Activated CD4-positive, alpha-beta T cell treated with anti-CD3 and anti-CD28 coated beads, Interleukin-2, amount 50 U/mL, for 1 hour (primary cell): ENCODE results near the gene URI1.

Source experiments
- DNase-seq: peaks from one replicate; pipeline ENCODE4 v3.0.0-alpha.2; 2020

URI1 gene

GRCh38 chr19:29974701-29975100, 32.7 kb downstream of the URI1 start:
- no peak for DNase-seq

- no peak for DNase-seq
Observed at GRCh38 chr19:29976151-29976943, 34.3 kb downstream of the URI1 start.

- DNase-seq = no peak
Observed at GRCh38 chr19:29978080-29978479, 36.0 kb downstream of the URI1 start.

- no peak for DNase-seq
Observed at GRCh38 chr19:29983568-29983967, 41.5 kb downstream of the URI1 start.

- no peak for DNase-seq
Observed at GRCh38 chr19:29985196-29985595, 43.2 kb downstream of the URI1 start.

GRCh38 chr19:29988351-29988750, 46.3 kb downstream of the URI1 start:
- DNase-seq = no peak

- DNase-seq = no peak
Observed at GRCh38 chr19:29992233-29992867, 50.3 kb downstream of the URI1 start.

GRCh38 chr19:29999490-29999889, 57.5 kb downstream of the URI1 start:
- no peak for DNase-seq

GRCh38 chr19:30000862-30001261, 58.8 kb downstream of the URI1 start:
- DNase-seq = no peak

- no peak for DNase-seq
Observed at GRCh38 chr19:30001301-30001700, 59.3 kb downstream of the URI1 start.

GRCh38 chr19:30001791-30002190, 59.8 kb downstream of the URI1 start:
- no peak for DNase-seq

- no peak for DNase-seq
Observed at GRCh38 chr19:30003866-30004265, 61.8 kb downstream of the URI1 start.

GRCh38 chr19:30004403-30004802, 62.4 kb downstream of the URI1 start:
- DNase-seq = no peak

GRCh38 chr19:30006207-30006606, 64.2 kb downstream of the URI1 start:
- no peak for DNase-seq

- no peak for DNase-seq
Observed at GRCh38 chr19:30008169-30008568, 66.1 kb downstream of the URI1 start.

- no peak for DNase-seq
Observed at GRCh38 chr19:30009013-30009412, 67.0 kb downstream of the URI1 start.

GRCh38 chr19:30011051-30011578, 69.1 kb downstream of the URI1 start:
- no peak for DNase-seq

- no peak for DNase-seq
Observed at GRCh38 chr19:30014770-30015169, 72.7 kb downstream of the URI1 start.

- no peak for DNase-seq
Observed at GRCh38 chr19:30017172-30017571, 75.1 kb downstream of the URI1 start.

GRCh38 chr19:30020189-30020588, 78.2 kb downstream of the URI1 start:
- DNase-seq = no peak

- DNase-seq = no peak
Observed at GRCh38 chr19:30022659-30023058, 80.6 kb downstream of the URI1 start.

- DNase-seq = no peak
Observed at GRCh38 chr19:30023330-30023729, 81.3 kb downstream of the URI1 start.

- DNase-seq = no peak
Observed at GRCh38 chr19:30024091-30024490, 82.1 kb downstream of the URI1 start.

- no peak for DNase-seq
Observed at GRCh38 chr19:30026933-30027332, 84.9 kb downstream of the URI1 start.
